HepG2 (cell line): Measurements from ENCODE around the gene TIMP3. TPM values are rescaled to one million over a fixed set of nuclear protein-coding genes. Genes with fewer than 3 reads are reported as not detected.

Experiments
- ATAC-seq: fragments of 200-7000 bp; cut with Tn5 transposase; 3 replicates; pipeline ENCODE4 v1.9.1; 2020; ENCODE audit warnings: mild to moderate bottlenecking, moderate library complexity
- BruUV-seq: library from RNA; stranded (reverse); fragments of 400-500 nt; replicated peaks from 2 replicates; lab custom pipeline; 2021; lab: Mats Ljungman, UMichigan
- CTCF ChIA-PET: fragments of 300-600 bp; formaldehyde crosslinking; extraction: SDS; loops from one replicate; lab custom pipeline; 2021; ENCODE audit warnings: low total read pairs, inconsistent platforms, low intra/inter-chr PET ratio; lab: Yijun Ruan, JAX
- POLR2A ChIA-PET: fragments of 350-600 bp; sonication (Branson Sonifier 250); formaldehyde crosslinking; loops from one replicate; lab custom pipeline; 2020; ENCODE audit warnings: antibody characterized with exemption, inconsistent platforms; lab: Yijun Ruan, JAX
- DNase-seq: peaks from one replicate; pipeline ENCODE4 v3.0.0-alpha.2; 2015; ENCODE audit warnings: low spot score
- FAIRE-seq: peaks from 3 replicates; lab custom pipeline; 2011; peaks lifted over from hg19 to GRCh38; lab: Jason Lieb, UNC
- H2AFZ ChIP-seq: one replicate; pipeline ENCODE4 v1.6.1; 2011; ENCODE audit warnings: low read length, inconsistent platforms
- H3K27ac ChIP-seq: fragments of 300-600 bp; 3 replicates; pipeline ENCODE4 v1.8.0; 2011; ENCODE audit warnings: mixed run types, mild to moderate bottlenecking, mixed read lengths, low read length, inconsistent platforms; ENCODE audit not compliant: insufficient read depth; ENCODE audit errors: extremely low read length
- H3K27me3 ChIP-seq, 2 experiments: fragments of 200-600 bp in 1 of 2; 2 replicates in 1 of 2; 3 replicates in 1 of 2; pipeline versions ENCODE4 v1.6.0 to v1.8.0; 2011; ENCODE audit warnings: low read length in 2 of 2, mild to moderate bottlenecking in 2 of 2, moderate library complexity in 2 of 2, inconsistent platforms in 1 of 2; ENCODE audit not compliant: insufficient read depth in 2 of 2, control insufficient read depth in 1 of 2
- H3K36me3 ChIP-seq, 2 experiments: fragments of 200-600 bp in 1 of 2; replicated peaks in 1 of 2; 2 replicates in 1 of 2; 3 replicates in 1 of 2; pipeline versions ENCODE4 v1.5.1 to v1.8.0; 2011; ENCODE audit warnings: low read length in 2 of 2, inconsistent platforms in 1 of 2; ENCODE audit not compliant: insufficient read depth in 2 of 2, control insufficient read depth in 1 of 2
- H3K4me1 ChIP-seq: 2 replicates; pipeline ENCODE4 v1.5.1; 2012; ENCODE audit warnings: low read length, inconsistent platforms; ENCODE audit not compliant: insufficient read depth
- H3K4me2 ChIP-seq: 2 replicates; pipeline ENCODE4 v1.6.0; 2011; ENCODE audit warnings: low read depth, low read length, inconsistent platforms
- H3K4me3 ChIP-seq, 3 experiments: fragments of 200-600 bp in 1 of 3; sonication (generic), shearing (Covaris generic) in 1 of 3; replicated peaks in 1 of 3; 2 replicates each; pipeline ENCODE4 v1.5.1; 2011 to 2016; ENCODE audit warnings: low read length in 3 of 3, inconsistent platforms in 2 of 3, low read depth in 2 of 3, mild to moderate bottlenecking in 2 of 3, control low read depth in 1 of 3, mixed read lengths in 1 of 3; ENCODE audit not compliant: insufficient read depth in 1 of 3
- H3K79me2 ChIP-seq: one replicate; pipeline ENCODE4 v1.6.1; 2011; ENCODE audit warnings: low read length, inconsistent platforms; ENCODE audit not compliant: insufficient read depth
- H3K9ac ChIP-seq: 2 replicates; pipeline ENCODE4 v1.6.0; 2011; ENCODE audit warnings: mild to moderate bottlenecking, low read depth, low read length, inconsistent platforms; ENCODE audit not compliant: insufficient read depth
- H3K9me3 ChIP-seq: 2 replicates; pipeline ENCODE4 v1.5.1; 2012; ENCODE audit warnings: mild to moderate bottlenecking, low read length
- H4K20me1 ChIP-seq: 2 replicates; pipeline ENCODE4 v1.6.0; 2011; ENCODE audit warnings: inconsistent platforms, mild to moderate bottlenecking, low read length, moderate library complexity; ENCODE audit not compliant: insufficient read depth
- SMYD3 ChIP-seq: sonication (generic); formaldehyde crosslinking; IDR thresholded peaks from 2 replicates; pipeline ENCODE4 v1.8.1; 2023; ENCODE audit warnings: mild to moderate bottlenecking, missing genetic modification reagents
- STAT5B ChIP-seq: sonication (generic); formaldehyde crosslinking; IDR thresholded peaks from 2 replicates; pipeline ENCODE4 v1.4.0; 2020; ENCODE audit warnings: missing genetic modification reagents
- TARDBP ChIP-seq: sonication (generic); formaldehyde crosslinking; IDR thresholded peaks from 2 replicates; pipeline ENCODE4 v1.8.0; 2022; ENCODE audit warnings: mild to moderate bottlenecking, missing genetic modification reagents
- ZBTB20 ChIP-seq: sonication (generic); formaldehyde crosslinking; IDR thresholded peaks from 2 replicates; pipeline ENCODE4 v1.8.1; 2023; ENCODE audit warnings: missing genetic modification reagents, low read depth, mild to moderate bottlenecking, borderline replicate concordance
- ZFP62 ChIP-seq: sonication (generic); formaldehyde crosslinking; IDR thresholded peaks from 2 replicates; pipeline ENCODE4 v1.4.0; 2020; ENCODE audit warnings: missing genetic modification reagents
- ZNF564 ChIP-seq: sonication (generic); formaldehyde crosslinking; IDR thresholded peaks from 2 replicates; pipeline ENCODE4 v1.8.1; 2023; ENCODE audit warnings: mild to moderate bottlenecking, missing genetic modification reagents
- ZNF883 ChIP-seq: sonication (generic); formaldehyde crosslinking; IDR thresholded peaks from 2 replicates; pipeline ENCODE4 v1.5.1; 2020; ENCODE audit warnings: mild to moderate bottlenecking, missing genetic modification reagents; ENCODE audit errors: not compliant biosample characterization
- WGBS: methylation state at CpG from one replicate; pipeline ENCODE4 v1.1.6; 2017; ENCODE audit warnings: low lambda C conversion rate; 5-methylcytosine and 5-hydroxymethylcytosine counted together
- in situ Hi-C: cut with HindIII; loops from 2 replicates; pipeline ENCODE4 v1.10.0; 2017; ENCODE audit warnings: low pct_unique_long_range_greater_than_20kb; ENCODE audit not compliant: extremely low pct_ligation_motif_present
- intact Hi-C: fragments of 100-400 bp; cut with micrococcal nuclease; formaldehyde crosslinking; loops from one replicate; pipeline ENCODE4 v1.10.0; 2022; ENCODE audit not compliant: unreplicated experiment
- polyA plus RNA-seq, 8 experiments: library from polyadenylated mRNA; depleted of rRNA in 3 of 8; stranded (reverse) in 7 of 8; unstranded in 1 of 8; fragments of >200 nt; fragmentation: Illumina TruSeq in 4 of 8; extraction: Trizol in 4 of 8; gene quantifications; 2 replicates each; pipeline versions ENCODE4 v1.2.1 to v1.2.3, GENCODE V29; 2011 to 2016; ENCODE audit warnings: low read depth in 4 of 8, missing spikeins in 1 of 8, mixed read lengths in 1 of 8; ENCODE audit not compliant: insufficient read depth in 1 of 8
- total RNA-seq, 5 experiments: library from RNA; depleted of rRNA; stranded (reverse); fragments of >200 nt; fragmentation: Illumina TruSeq; extraction: Trizol; gene quantifications; 2 replicates each; pipeline ENCODE4 v1.2.3, GENCODE V29; 2016; ENCODE audit warnings: low read depth in 1 of 5
- TF ChIP-seq, protein P1 (sequence below): sonication (generic); formaldehyde crosslinking; IDR thresholded peaks from 2 replicates; pipeline ENCODE4 v1.4.0; 2020; ENCODE audit warnings: missing genetic modification reagents
- TF ChIP-seq, protein P2 (sequence below): sonication (generic); formaldehyde crosslinking; IDR thresholded peaks from 2 replicates; pipeline ENCODE4 v1.4.0; 2020; ENCODE audit warnings: mild to moderate bottlenecking, missing genetic modification reagents
- TF ChIP-seq, protein P3 (sequence below): sonication (generic); formaldehyde crosslinking; conservative IDR thresholded peaks from 2 replicates; pipeline ENCODE4 v1.4.0; 2020; ENCODE audit warnings: missing genetic modification reagents

Gene TIMP3
- total and polyA plus RNA-seq, 2 of the 13 experiments (the other 11 are each of a cell fraction or from before 2014, with no cell fraction given) = 57.3 to 86.6 TPM

DNA sequence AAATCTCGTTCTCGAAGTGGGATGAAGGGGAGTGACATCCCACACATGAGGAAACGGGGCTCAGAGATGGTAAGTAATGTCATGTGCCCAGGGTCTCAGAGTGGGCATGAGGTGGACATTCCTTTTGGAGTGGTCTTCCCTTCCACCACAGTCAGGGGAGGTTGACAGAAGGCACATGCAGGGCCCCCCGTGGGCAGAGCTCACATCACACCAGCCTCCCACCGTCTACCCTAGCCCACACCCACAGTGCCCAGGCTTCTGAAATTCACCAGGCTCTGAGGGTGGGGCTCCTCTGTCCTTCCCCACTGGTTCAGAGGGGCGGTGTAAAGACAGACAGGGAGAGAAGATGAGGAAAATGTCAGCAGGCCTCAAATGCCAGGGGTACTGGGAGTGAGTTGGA lies 41.1 kb upstream of the TIMP3 start:
- Histone ChIP-seq H2AFZ (no peak overlapping the region), H3K4me2 (no peak overlapping the region), H3K9me3 (no peaks in the 10 kb centered on the region), H3K4me1 (peaks cover 35% of the 10 kb centered on the region)
- intact Hi-C loops = no loop called here
- FAIRE-seq (no peak), DNase-seq (no peak)
- POLR2A ChIA-PET = no interaction called here
- WGBS = 94% methylated on average over 6 of the region's 6 CpGs
- CTCF ChIA-PET = no interaction called here
- BruUV-seq = no TSS peak
- TF ChIP-seq ZFP62 (CRISPR knock-in tag) = no peak
- no peak for TF ChIP-seq ZNF564 (CRISPR knock-in tag)
- no peak for TF ChIP-seq ZBTB20 (CRISPR knock-in tag)
- TF ChIP-seq STAT5B (CRISPR knock-in tag) = no peak
- TF ChIP-seq ZNF883 (CRISPR knock-in tag) = no peak
- TF ChIP-seq, all 625 proteins: peak for 0
- Histone ChIP-seq H3K79me2 (no peaks in the 10 kb centered on the region), H3K27me3 (no peaks in the 10 kb centered on the region), H3K9ac (no peak overlapping the region), H4K20me1 (no peaks in the 10 kb centered on the region), H3K4me3 (no peak overlapping the region), H3K36me3 (no peaks in the 10 kb centered on the region; a peak in 1 of 5 replicates), H3K27ac (no peak overlapping the region)
- in situ Hi-C loops = no loop called here
- ATAC-seq = no peak

DNA sequence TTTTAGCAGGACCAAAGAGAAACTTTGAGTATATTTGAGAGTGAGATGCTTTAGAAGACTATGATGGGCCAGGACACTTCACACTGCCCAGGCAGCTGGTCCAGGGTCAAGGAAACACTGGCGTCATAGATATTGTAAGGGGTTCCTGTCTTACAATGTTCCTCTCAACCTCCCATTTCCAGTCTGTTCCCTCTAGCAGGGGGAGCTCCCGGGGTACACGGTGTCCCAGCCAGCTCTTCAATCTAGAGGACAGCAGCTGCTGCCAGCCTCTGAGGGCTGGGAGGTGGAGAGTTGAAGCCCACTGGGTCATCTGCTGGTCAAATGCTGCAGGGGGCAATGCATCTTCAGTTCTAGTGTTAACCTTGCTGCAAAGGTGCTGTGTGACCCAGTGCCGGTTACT lies 40.7 kb upstream of the TIMP3 start:
- CTCF ChIA-PET = no interaction called here
- no peaks in the 10 kb centered on the region for H4K20me1 ChIP-seq
- H3K79me2 ChIP-seq = no peaks in the 10 kb centered on the region
- peak; percentile 31; the same call in 2 of the 3 replicates for ATAC-seq
- H3K4me2 ChIP-seq = no peak overlapping the region
- H3K36me3 ChIP-seq = no peaks in the 10 kb centered on the region; a peak in 1 of 5 replicates
- no peaks in the 10 kb centered on the region for H3K27me3 ChIP-seq
- no peak overlapping the region for H2AFZ ChIP-seq
- H3K9ac ChIP-seq = no peak overlapping the region
- no peak for FAIRE-seq
- POLR2A ChIA-PET = no interaction called here
- in situ Hi-C loops (no loop called here), intact Hi-C loops (no loop called here)
- H3K4me3 ChIP-seq = no peak overlapping the region
- H3K9me3 ChIP-seq = no peaks in the 10 kb centered on the region
- H3K27ac ChIP-seq = no peak overlapping the region
- no TSS peak for BruUV-seq
- DNase-seq = no peak
- 93% methylated on average over 3 of the region's 4 CpGs for WGBS
- peaks cover 32% of the 10 kb centered on the region for H3K4me1 ChIP-seq
- TF ChIP-seq TARDBP (CRISPR knock-in tag) (no peak), SMYD3 (CRISPR knock-in tag) (no peak)
- TF ChIP-seq, protein P1, sequence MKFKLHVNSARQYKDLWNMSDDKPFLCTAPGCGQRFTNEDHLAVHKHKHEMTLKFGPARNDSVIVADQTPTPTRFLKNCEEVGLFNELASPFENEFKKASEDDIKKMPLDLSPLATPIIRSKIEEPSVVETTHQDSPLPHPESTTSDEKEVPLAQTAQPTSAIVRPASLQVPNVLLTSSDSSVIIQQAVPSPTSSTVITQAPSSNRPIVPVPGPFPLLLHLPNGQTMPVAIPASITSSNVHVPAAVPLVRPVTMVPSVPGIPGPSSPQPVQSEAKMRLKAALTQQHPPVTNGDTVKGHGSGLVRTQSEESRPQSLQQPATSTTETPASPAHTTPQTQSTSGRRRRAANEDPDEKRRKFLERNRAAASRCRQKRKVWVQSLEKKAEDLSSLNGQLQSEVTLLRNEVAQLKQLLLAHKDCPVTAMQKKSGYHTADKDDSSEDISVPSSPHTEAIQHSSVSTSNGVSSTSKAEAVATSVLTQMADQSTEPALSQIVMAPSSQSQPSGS (CRISPR knock-in tag) = no peak
- TF ChIP-seq, protein P2, sequence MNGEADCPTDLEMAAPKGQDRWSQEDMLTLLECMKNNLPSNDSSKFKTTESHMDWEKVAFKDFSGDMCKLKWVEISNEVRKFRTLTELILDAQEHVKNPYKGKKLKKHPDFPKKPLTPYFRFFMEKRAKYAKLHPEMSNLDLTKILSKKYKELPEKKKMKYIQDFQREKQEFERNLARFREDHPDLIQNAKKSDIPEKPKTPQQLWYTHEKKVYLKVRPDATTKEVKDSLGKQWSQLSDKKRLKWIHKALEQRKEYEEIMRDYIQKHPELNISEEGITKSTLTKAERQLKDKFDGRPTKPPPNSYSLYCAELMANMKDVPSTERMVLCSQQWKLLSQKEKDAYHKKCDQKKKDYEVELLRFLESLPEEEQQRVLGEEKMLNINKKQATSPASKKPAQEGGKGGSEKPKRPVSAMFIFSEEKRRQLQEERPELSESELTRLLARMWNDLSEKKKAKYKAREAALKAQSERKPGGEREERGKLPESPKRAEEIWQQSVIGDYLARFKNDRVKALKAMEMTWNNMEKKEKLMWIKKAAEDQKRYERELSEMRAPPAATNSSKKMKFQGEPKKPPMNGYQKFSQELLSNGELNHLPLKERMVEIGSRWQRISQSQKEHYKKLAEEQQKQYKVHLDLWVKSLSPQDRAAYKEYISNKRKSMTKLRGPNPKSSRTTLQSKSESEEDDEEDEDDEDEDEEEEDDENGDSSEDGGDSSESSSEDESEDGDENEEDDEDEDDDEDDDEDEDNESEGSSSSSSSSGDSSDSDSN (CRISPR knock-in tag) = no peak
- TF ChIP-seq, protein P3, sequence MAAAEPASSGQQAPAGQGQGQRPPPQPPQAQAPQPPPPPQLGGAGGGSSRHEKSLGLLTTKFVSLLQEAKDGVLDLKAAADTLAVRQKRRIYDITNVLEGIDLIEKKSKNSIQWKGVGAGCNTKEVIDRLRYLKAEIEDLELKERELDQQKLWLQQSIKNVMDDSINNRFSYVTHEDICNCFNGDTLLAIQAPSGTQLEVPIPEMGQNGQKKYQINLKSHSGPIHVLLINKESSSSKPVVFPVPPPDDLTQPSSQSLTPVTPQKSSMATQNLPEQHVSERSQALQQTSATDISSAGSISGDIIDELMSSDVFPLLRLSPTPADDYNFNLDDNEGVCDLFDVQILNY (CRISPR knock-in tag) = no peak
